HG02981 (cell line): ENCODE measurements around the gene AFAP1.

Source experiments
- ATAC-seq: cut with Tn5 transposase; IDR thresholded peaks from one replicate; pipeline ENCODE4 v1.9.1; 2021; ENCODE audit warnings: mild to moderate bottlenecking, moderate library complexity; ENCODE audit not compliant: unreplicated experiment

The AFAP1 gene

GRCh38 chr4:7788193-7788592 is 151.5 kb downstream of the AFAP1 start:
- no peak for ATAC-seq

- no peak for ATAC-seq
These were observed 151.9 kb downstream of the AFAP1 start for GRCh38 chr4:7787681-7788141.

GRCh38 chr4:7787067-7787466 is 152.6 kb downstream of the AFAP1 start:
- no peak for ATAC-seq

- no peak for ATAC-seq
These were observed 153.1 kb downstream of the AFAP1 start for GRCh38 chr4:7786517-7786916.

GRCh38 chr4:7786040-7786439 is 153.6 kb downstream of the AFAP1 start:
- no peak for ATAC-seq

- ATAC-seq = no peak
These were observed 154.6 kb downstream of the AFAP1 start for GRCh38 chr4:7785017-7785416.

- no peak for ATAC-seq
These were observed 155.4 kb downstream of the AFAP1 start for GRCh38 chr4:7784131-7784870.

- no peak for ATAC-seq
These were observed 156.1 kb downstream of the AFAP1 start for GRCh38 chr4:7783541-7783940.

GRCh38 chr4:7782783-7783182 is 156.9 kb downstream of the AFAP1 start:
- no peak for ATAC-seq

- ATAC-seq = no peak
These were observed 157.7 kb downstream of the AFAP1 start for GRCh38 chr4:7781993-7782392.

- no peak for ATAC-seq
These were observed 158.3 kb downstream of the AFAP1 start for GRCh38 chr4:7781366-7781765.

- no peak for ATAC-seq
These were observed 158.8 kb downstream of the AFAP1 start for GRCh38 chr4:7780751-7781348.

- ATAC-seq = no peak
These were observed 160.3 kb downstream of the AFAP1 start for GRCh38 chr4:7779432-7779768.

GRCh38 chr4:7778510-7779431 is 160.9 kb downstream of the AFAP1 start:
- no peak for ATAC-seq

GRCh38 chr4:7777871-7778509 is 161.7 kb downstream of the AFAP1 start:
- ATAC-seq = no peak

GRCh38 chr4:7777017-7777710 is 162.5 kb downstream of the AFAP1 start:
- no peak for ATAC-seq

- no peak for ATAC-seq
These were observed 164.3 kb downstream of the AFAP1 start for GRCh38 chr4:7775396-7775795.

- no peak for ATAC-seq
These were observed 165.1 kb downstream of the AFAP1 start for GRCh38 chr4:7774301-7775294.

GRCh38 chr4:7773401-7774180 is 166.1 kb downstream of the AFAP1 start:
- ATAC-seq = no peak
